Stimulated activated naive CD8-positive, alpha-beta T cell treated with anti-CD3 and anti-CD28 coated beads, Interleukin-15, amount 100 ng/mL, for 72 hours (primary cell): ENCODE results near the gene GFOD1.

ENCODE experiments used
- ATAC-seq: fragments of 150-1000 bp; cut with Tn5 transposase; 2 replicates; pipeline ENCODE4 v1.10.0; 2021; ENCODE audit warnings: mild to moderate bottlenecking, moderate library complexity
- DNase-seq, 2 donors: peaks; one replicate each; pipeline ENCODE4 v3.0.0; 2021 to 2022
- H3K27ac Mint-ChIP-seq, 2 donors: one replicate each; pipeline ENCODE4 v1.8.0; 2022; ENCODE audit warnings: mild to moderate bottlenecking in 2 of 2, mixed read lengths in 2 of 2, moderate library complexity in 2 of 2
- H3K27me3 Mint-ChIP-seq: one replicate; pipeline ENCODE4 v1.8.0; 2022; ENCODE audit warnings: mixed read lengths
- H3K4me1 Mint-ChIP-seq: one replicate; pipeline ENCODE4 v1.8.0; 2022; ENCODE audit warnings: mild to moderate bottlenecking, mixed read lengths
- H3K4me3 Mint-ChIP-seq, 2 donors: one replicate each; pipeline ENCODE4 v1.8.0; 2022; ENCODE audit warnings: mild to moderate bottlenecking in 2 of 2, mixed read lengths in 2 of 2, moderate library complexity in 1 of 2
- H3K9me3 Mint-ChIP-seq, 2 donors: one replicate each; pipeline ENCODE4 v1.8.0; 2022; ENCODE audit warnings: mixed read lengths in 2 of 2

The GFOD1 gene, protein sequence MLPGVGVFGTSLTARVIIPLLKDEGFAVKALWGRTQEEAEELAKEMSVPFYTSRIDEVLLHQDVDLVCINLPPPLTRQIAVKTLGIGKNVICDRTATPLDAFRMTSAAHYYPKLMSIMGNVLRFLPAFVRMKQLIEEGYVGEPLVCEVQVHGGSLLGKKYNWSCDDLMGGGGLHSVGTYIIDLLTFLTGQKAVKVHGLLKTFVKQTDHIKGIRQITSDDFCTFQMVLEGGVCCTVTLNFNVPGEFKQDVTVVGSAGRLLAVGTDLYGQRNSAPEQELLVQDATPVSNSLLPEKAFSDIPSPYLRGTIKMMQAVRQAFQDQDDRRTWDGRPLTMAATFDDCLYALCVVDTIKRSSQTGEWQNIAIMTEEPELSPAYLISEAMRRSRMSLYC

GRCh38 chr6:13487122-13488014 is at the start of gene GFOD1:
GFOD1 (minus strand) TSS chr6:13487600; CDS start chr6:13486890, 710 bp downstream.
- Mint-ChIP-seq H3K27me3 (peaks cover 8% of the 10 kb centered on the region), H3K4me3 (peak within 1 kb of the TSS; percentile 94 to 95), H3K4me1 (peaks cover 39% of the 10 kb centered on the region), H3K27ac (peak within 1 kb of the TSS in 1 of 2 donors; percentile 93), H3K9me3 (no peaks in the 10 kb centered on the region)
- peak; percentile 80 for DNase-seq
- peak; percentile 85 for ATAC-seq

- Mint-ChIP-seq H3K27ac (no peak overlapping the region), H3K4me1 (no peaks in the 10 kb centered on the region), H3K27me3 (no peaks in the 10 kb centered on the region), H3K9me3 (no peaks in the 10 kb centered on the region), H3K4me3 (no peak overlapping the region)
- ATAC-seq (no peak), DNase-seq (no peak)
Measured at GRCh38 chr6:13536796-13537526, 49.6 kb upstream of the GFOD1 start.

DNA sequence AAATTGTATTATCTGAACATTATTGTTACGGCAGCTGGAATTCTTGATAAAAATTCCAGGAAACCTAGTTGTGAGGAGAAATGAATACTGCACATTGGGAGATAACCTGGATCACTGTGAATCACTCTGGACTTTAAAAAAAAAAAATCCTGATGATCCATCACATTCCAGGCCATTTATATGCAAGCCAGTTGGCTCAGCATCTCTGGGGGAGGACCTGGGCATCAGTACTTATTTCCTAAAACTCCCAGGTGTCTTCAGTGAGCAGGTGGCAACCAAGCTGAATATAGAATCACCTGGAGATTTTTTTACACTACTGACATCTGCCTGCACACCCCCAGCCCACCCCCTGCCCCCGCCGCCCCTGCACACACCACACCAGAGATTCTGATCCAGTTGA is 47.9 kb upstream of the GFOD1 start:
- Mint-ChIP-seq H3K9me3 (no peaks in the 10 kb centered on the region), H3K4me1 (no peaks in the 10 kb centered on the region), H3K27ac (no peak overlapping the region), H3K27me3 (no peaks in the 10 kb centered on the region), H3K4me3 (no peak overlapping the region)
- ATAC-seq (no peak), DNase-seq (no peak)

- Mint-ChIP-seq H3K4me1 (no peaks in the 10 kb centered on the region), H3K4me3 (no peak overlapping the region), H3K27ac (no peak overlapping the region), H3K9me3 (no peaks in the 10 kb centered on the region), H3K27me3 (no peaks in the 10 kb centered on the region)
- DNase-seq (no peak), ATAC-seq (no peak)
Measured at GRCh38 chr6:13534536-13534935, 47.1 kb upstream of the GFOD1 start.

DNA sequence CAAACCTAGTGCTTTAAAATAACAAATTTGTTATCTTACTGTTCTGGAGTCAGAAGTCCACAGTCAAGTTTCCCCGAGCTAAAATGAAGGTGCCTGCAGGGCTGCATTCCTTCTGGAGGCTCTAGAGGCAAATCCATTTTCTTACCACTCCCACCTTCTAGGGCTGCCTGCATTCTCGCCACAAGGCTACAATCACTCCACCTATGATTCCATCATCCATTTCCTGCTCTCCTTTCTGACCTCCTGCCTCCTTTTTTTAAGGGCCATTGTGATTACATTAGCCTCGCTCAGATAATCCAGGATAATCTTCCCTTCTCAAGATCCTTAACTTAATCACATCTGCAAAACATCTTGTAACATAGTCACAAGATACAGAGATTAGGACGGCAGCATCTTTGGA is 44.6 kb upstream of the GFOD1 start:
- ATAC-seq (no peak), DNase-seq (no peak)
- Mint-ChIP-seq H3K27ac (no peak overlapping the region), H3K4me3 (no peak overlapping the region), H3K9me3 (no peaks in the 10 kb centered on the region), H3K27me3 (no peaks in the 10 kb centered on the region), H3K4me1 (peaks cover 4% of the 10 kb centered on the region)

DNA sequence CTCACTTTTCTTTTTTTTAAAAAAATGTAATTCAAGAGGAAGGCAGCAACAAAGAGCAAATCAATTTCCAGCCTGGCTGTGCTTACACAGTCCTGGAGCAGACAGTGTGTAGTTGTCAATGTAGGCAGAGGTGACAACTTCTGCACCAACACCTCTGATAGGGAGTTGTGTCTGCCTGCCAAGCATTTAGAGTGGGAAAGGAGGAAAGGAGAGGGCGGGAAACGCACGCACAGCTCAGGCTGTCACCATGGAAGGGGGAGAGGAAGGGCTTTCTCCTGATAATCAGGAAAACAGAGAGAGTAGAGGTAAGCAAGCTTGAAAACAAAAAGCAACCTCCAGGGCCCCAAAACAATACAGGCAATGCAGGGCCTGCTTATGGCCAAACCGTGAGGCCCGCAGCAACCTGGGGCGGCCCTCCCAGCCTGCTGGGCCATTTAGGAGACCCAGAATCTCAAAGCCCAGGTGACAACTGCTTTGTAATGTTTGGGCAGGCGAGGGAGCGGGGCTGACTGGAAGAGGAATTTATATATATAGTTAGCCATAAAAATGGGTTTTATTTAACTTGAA is 41.5 kb upstream of the GFOD1 start:
- peaks cover 17% of the 10 kb centered on the region for H3K4me1 Mint-ChIP-seq
- no peaks in the 10 kb centered on the region for H3K27me3 Mint-ChIP-seq
- no peak for ATAC-seq

DNA sequence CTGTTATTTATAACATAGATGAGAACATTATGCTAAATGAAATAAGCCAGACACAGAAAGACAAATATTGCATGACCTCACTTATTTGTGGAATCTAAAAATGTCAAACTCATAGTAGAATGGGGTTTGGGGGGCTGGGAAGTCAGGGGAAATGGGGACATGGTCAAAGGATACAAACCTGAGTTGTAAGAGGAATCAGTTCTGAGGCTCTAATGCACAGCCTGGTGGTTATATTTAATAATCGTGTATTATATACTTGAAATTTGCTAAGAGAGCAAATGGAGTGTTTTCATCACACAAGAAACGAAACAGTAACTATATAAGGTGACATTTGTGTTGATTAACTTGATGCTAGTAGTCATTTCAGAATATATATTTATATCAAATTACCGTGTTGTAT is 40.8 kb upstream of the GFOD1 start:
- H3K4me1 Mint-ChIP-seq, result peaks cover 17% of the 10 kb centered on the region
- no peak for ATAC-seq
- DNase-seq, result no peak
- H3K4me3 Mint-ChIP-seq, result no peak overlapping the region
- no peak overlapping the region for H3K27ac Mint-ChIP-seq
- no peaks in the 10 kb centered on the region for H3K27me3 Mint-ChIP-seq
- no peaks in the 10 kb centered on the region for H3K9me3 Mint-ChIP-seq

More for the DNA sequence above, 41.5 kb upstream of the GFOD1 start:
- Mint-ChIP-seq H3K27ac (no peak overlapping the region), H3K4me3 (no peak overlapping the region), H3K9me3 (no peaks in the 10 kb centered on the region)
- DNase-seq, result no peak

GRCh38 chr6:13527671-13528056 is 40.3 kb upstream of the GFOD1 start:
- DNase-seq (no peak), ATAC-seq (no peak)
- peak overlapping the region; percentile 10 to 44 for H3K27ac Mint-ChIP-seq
- peaks cover 17% of the 10 kb centered on the region for H3K4me1 Mint-ChIP-seq
- no peaks in the 10 kb centered on the region for H3K27me3 Mint-ChIP-seq
- no peak overlapping the region for H3K4me3 Mint-ChIP-seq
- no peaks in the 10 kb centered on the region for H3K9me3 Mint-ChIP-seq

GRCh38 chr6:13526727-13527670 is 39.6 kb upstream of the GFOD1 start:
- H3K27ac Mint-ChIP-seq, result peak overlapping the region; percentile 79 to 86
- H3K9me3 Mint-ChIP-seq, result no peaks in the 10 kb centered on the region
- H3K27me3 Mint-ChIP-seq, result no peaks in the 10 kb centered on the region
- H3K4me3 Mint-ChIP-seq, result peak overlapping the region in 1 of 2 donors; percentile 34
- peaks cover 17% of the 10 kb centered on the region for H3K4me1 Mint-ChIP-seq
- DNase-seq, result peak in 1 of 2 donors; percentile 41
- ATAC-seq, result peak; percentile 96

DNA sequence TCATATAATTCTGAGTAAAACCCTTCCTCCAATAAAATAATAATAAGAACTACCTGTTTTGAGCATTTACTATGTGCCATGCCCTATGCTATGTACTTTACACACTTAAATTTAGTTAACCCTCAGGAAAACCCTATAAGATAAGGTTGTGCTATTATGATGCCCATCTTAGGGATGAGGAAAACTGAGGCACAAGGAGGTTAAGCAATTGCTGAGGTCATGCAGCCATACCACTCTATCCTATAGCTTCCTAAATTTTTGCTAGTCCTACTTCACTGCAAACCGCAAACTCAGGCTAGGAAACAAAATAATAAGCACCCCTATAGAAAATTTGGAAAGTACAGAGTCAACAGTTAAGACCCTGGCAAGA is 38.9 kb upstream of the GFOD1 start:
- DNase-seq (no peak), ATAC-seq (no peak)
- H3K4me3 Mint-ChIP-seq, result peak overlapping the region in 1 of 2 donors; percentile 34
- peak overlapping the region; percentile 79 to 86 for H3K27ac Mint-ChIP-seq
- H3K9me3 Mint-ChIP-seq, result no peaks in the 10 kb centered on the region
- peaks cover 17% of the 10 kb centered on the region for H3K4me1 Mint-ChIP-seq
- H3K27me3 Mint-ChIP-seq, result no peaks in the 10 kb centered on the region

GRCh38 chr6:13524801-13525508 is 37.6 kb upstream of the GFOD1 start:
- H3K4me1 Mint-ChIP-seq, result peaks cover 17% of the 10 kb centered on the region
- H3K9me3 Mint-ChIP-seq, result no peaks in the 10 kb centered on the region
- DNase-seq (no peak), ATAC-seq (no peak)
- H3K4me3 Mint-ChIP-seq, result no peak overlapping the region
- no peak overlapping the region for H3K27ac Mint-ChIP-seq
- no peaks in the 10 kb centered on the region for H3K27me3 Mint-ChIP-seq

GRCh38 chr6:13523826-13524622 is 36.6 kb upstream of the GFOD1 start:
- H3K4me1 Mint-ChIP-seq, result peaks cover 17% of the 10 kb centered on the region
- no peaks in the 10 kb centered on the region for H3K27me3 Mint-ChIP-seq
- DNase-seq (no peak), ATAC-seq (no peak)
- H3K9me3 Mint-ChIP-seq, result no peaks in the 10 kb centered on the region
- H3K4me3 Mint-ChIP-seq, result no peak overlapping the region
- H3K27ac Mint-ChIP-seq, result no peak overlapping the region

- ATAC-seq (no peak), DNase-seq (no peak)
- H3K4me1 Mint-ChIP-seq, result peaks cover 17% of the 10 kb centered on the region
- H3K9me3 Mint-ChIP-seq, result no peaks in the 10 kb centered on the region
- H3K4me3 Mint-ChIP-seq, result no peak overlapping the region
- H3K27me3 Mint-ChIP-seq, result no peaks in the 10 kb centered on the region
- no peak overlapping the region for H3K27ac Mint-ChIP-seq
Measured at GRCh38 chr6:13522656-13523055, 35.3 kb upstream of the GFOD1 start.
